Right lobe of liver (tissue), 4 donors: Measurements from ENCODE around the gene LAPTM5.

Experiments used
- POLR2A ChIP-seq: fragments of 450-650 bp; IDR thresholded peaks from one replicate; pipeline ENCODE4 v1.6.1; 2017; ENCODE audit warnings: antibody characterized with exemption, mild to moderate bottlenecking
- TF ChIP-seq, protein P1 (sequence below), 4 donors: fragments of 200-600 bp in 3 of 4; fragments of 450-650 bp in 1 of 4; IDR thresholded peaks; one replicate each; pipeline versions ENCODE4 v1.5.1 to v1.8.0; 2016 to 2022; ENCODE audit warnings: antibody characterized with exemption in 4 of 4, mild to moderate bottlenecking in 2 of 4
- donor health status: DM: no; HTN: no; CAD: no.
- donor health status: DM: no; HTN: no; CAD: no.
- donor health status: DM: no; HTN: yes; CAD: no.

DNA sequence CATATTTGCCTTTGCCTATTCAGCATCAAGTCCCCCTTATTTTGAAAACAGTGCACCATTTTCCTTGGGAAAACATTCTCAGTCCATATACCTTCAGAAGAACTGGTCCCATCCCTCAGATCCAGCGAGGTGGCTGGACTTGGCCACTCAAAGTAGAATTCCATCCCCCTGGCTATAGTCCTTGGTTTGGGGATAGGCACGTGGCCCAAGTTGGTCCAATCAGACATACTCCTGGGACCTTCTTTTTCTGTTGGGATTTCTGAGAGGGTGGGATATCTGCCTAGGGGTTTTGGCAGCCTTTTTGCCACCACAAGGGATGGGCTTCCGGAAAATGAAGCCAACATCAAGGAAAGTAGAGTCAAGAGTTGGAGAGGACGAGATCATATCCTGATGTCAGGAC, 23.5 kb downstream of the LAPTM5 start:
- no peak for TF ChIP-seq POLR2A
- TF ChIP-seq, protein P1, sequence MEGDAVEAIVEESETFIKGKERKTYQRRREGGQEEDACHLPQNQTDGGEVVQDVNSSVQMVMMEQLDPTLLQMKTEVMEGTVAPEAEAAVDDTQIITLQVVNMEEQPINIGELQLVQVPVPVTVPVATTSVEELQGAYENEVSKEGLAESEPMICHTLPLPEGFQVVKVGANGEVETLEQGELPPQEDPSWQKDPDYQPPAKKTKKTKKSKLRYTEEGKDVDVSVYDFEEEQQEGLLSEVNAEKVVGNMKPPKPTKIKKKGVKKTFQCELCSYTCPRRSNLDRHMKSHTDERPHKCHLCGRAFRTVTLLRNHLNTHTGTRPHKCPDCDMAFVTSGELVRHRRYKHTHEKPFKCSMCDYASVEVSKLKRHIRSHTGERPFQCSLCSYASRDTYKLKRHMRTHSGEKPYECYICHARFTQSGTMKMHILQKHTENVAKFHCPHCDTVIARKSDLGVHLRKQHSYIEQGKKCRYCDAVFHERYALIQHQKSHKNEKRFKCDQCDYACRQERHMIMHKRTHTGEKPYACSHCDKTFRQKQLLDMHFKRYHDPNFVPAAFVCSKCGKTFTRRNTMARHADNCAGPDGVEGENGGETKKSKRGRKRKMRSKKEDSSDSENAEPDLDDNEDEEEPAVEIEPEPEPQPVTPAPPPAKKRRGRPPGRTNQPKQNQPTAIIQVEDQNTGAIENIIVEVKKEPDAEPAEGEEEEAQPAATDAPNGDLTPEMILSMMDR (IDR thresholded peaks at IDR 0.05) = no peak
